H9 (cell line): ENCODE measurements around the gene TNPO3. TPM values are rescaled to one million over a fixed set of nuclear protein-coding genes. Genes with fewer than 3 reads are reported as not detected.

Experiments used
- DNase-seq: peaks from one replicate; pipeline ENCODE4 v3.0.0-alpha.2; 2017
- H2AFZ ChIP-seq: one replicate; pipeline ENCODE4 v1.6.1; 2013; ENCODE audit warnings: mild to moderate bottlenecking, low read length, control low read depth, moderate library complexity
- H2AK5ac ChIP-seq: 2 replicates; pipeline ENCODE4 v1.6.1; 2013; ENCODE audit warnings: low read length, control low read depth, mixed read lengths; ENCODE audit not compliant: insufficient read length
- H2BK120ac ChIP-seq: one replicate; pipeline ENCODE4 v1.6.1; 2013; ENCODE audit warnings: low read depth, mild to moderate bottlenecking, low read length, control low read depth, inconsistent platforms; ENCODE audit not compliant: poor library complexity, severe bottlenecking
- H2BK12ac ChIP-seq: 2 replicates; pipeline ENCODE4 v1.6.1; 2013; ENCODE audit warnings: low read length, control low read depth, mixed read lengths, low read depth; ENCODE audit not compliant: insufficient read length
- H2BK15ac ChIP-seq: 2 replicates; pipeline ENCODE4 v1.6.1; 2013; ENCODE audit warnings: low read depth, low read length, control low read depth
- H2BK20ac ChIP-seq: one replicate; pipeline ENCODE4 v1.6.1; 2013; ENCODE audit warnings: low read depth, mild to moderate bottlenecking, low read length, control low read depth, inconsistent platforms; ENCODE audit not compliant: poor library complexity, severe bottlenecking
- H2BK5ac ChIP-seq: 2 replicates; pipeline ENCODE4 v1.6.1; 2013; ENCODE audit warnings: low read length, control low read depth, mixed read lengths; ENCODE audit not compliant: insufficient read length
- H3K14ac ChIP-seq: 2 replicates; pipeline ENCODE4 v1.6.1; 2013; ENCODE audit warnings: low read length, control low read depth; ENCODE audit not compliant: insufficient read depth
- H3K18ac ChIP-seq: 2 replicates; pipeline ENCODE4 v1.6.1; 2013; ENCODE audit warnings: low read depth, mild to moderate bottlenecking, mixed read lengths, low read length, control low read depth; ENCODE audit not compliant: insufficient read length
- H3K23ac ChIP-seq: 2 replicates; pipeline ENCODE4 v1.6.1; 2013; ENCODE audit warnings: low read length, control low read depth, mixed read lengths, low read depth; ENCODE audit not compliant: insufficient read length
- H3K23me2 ChIP-seq: 2 replicates; pipeline ENCODE4 v1.6.1; 2013; ENCODE audit warnings: low read depth, mild to moderate bottlenecking, mixed read lengths, low read length, control low read depth; ENCODE audit not compliant: insufficient read length, poor library complexity, severe bottlenecking
- H3K27ac ChIP-seq: 2 replicates; pipeline ENCODE4 v1.5.1; 2013; ENCODE audit warnings: low read length, control low read depth, mixed read lengths, low read depth; ENCODE audit not compliant: insufficient read length
- H3K27me3 ChIP-seq: 2 replicates; pipeline ENCODE4 v1.6.1; 2013; ENCODE audit warnings: low read length, control low read depth, inconsistent platforms; ENCODE audit not compliant: insufficient read depth
- H3K4ac ChIP-seq: 2 replicates; pipeline ENCODE4 v1.6.1; 2013; ENCODE audit warnings: low read depth, mild to moderate bottlenecking, control low read depth, inconsistent platforms, low read length, moderate library complexity
- H3K4me1 ChIP-seq: 2 replicates; pipeline ENCODE4 v1.6.1; 2013; ENCODE audit warnings: low read length, control low read depth, inconsistent platforms; ENCODE audit not compliant: insufficient read depth
- H3K4me2 ChIP-seq: 2 replicates; pipeline ENCODE4 v1.6.1; 2013; ENCODE audit warnings: low read length, control low read depth, mixed read lengths; ENCODE audit not compliant: insufficient read length, insufficient read depth
- H3K56ac ChIP-seq: 2 replicates; pipeline ENCODE4 v1.6.1; 2013; ENCODE audit warnings: low read depth, mild to moderate bottlenecking, mixed read lengths, low read length, control low read depth; ENCODE audit not compliant: insufficient read length
- H3K79me1 ChIP-seq: 2 replicates; pipeline ENCODE4 v1.6.1; 2013; ENCODE audit warnings: low read depth, mild to moderate bottlenecking, moderate library complexity, low read length, control low read depth, inconsistent platforms; ENCODE audit not compliant: insufficient read depth, poor library complexity, severe bottlenecking
- H3K79me2 ChIP-seq: 2 replicates; pipeline ENCODE4 v1.6.1; 2013; ENCODE audit warnings: low read length, control low read depth, inconsistent platforms; ENCODE audit not compliant: insufficient read depth
- H3K9ac ChIP-seq: 2 replicates; pipeline ENCODE4 v1.6.1; 2013; ENCODE audit warnings: low read length, control low read depth, mixed read lengths; ENCODE audit not compliant: insufficient read length; ENCODE audit errors: extremely low read depth
- H3K9me3 ChIP-seq: one replicate; pipeline ENCODE4 v1.6.1; 2013; ENCODE audit warnings: low read depth, low read length, inconsistent platforms; ENCODE audit not compliant: control insufficient read depth
- H3T11ph ChIP-seq: one replicate; pipeline ENCODE4 v1.6.1; 2013; ENCODE audit warnings: mild to moderate bottlenecking, low read length, control low read depth, inconsistent platforms
- H4K20me1 ChIP-seq: one replicate; pipeline ENCODE4 v1.6.1; 2013; ENCODE audit not compliant: control insufficient read depth, insufficient read length, insufficient read depth
- H4K5ac ChIP-seq: 2 replicates; pipeline ENCODE4 v1.6.1; 2013; ENCODE audit warnings: low read depth, mild to moderate bottlenecking, mixed read lengths, low read length, control low read depth; ENCODE audit not compliant: insufficient read length
- H4K8ac ChIP-seq: replicated peaks from 2 replicates; pipeline ENCODE4 v1.6.1; 2013; ENCODE audit warnings: low read length, control low read depth, mixed read lengths, low read depth; ENCODE audit not compliant: insufficient read length
- H4K91ac ChIP-seq: 2 replicates; pipeline ENCODE4 v1.6.1; 2013; ENCODE audit warnings: low read depth, mild to moderate bottlenecking, moderate library complexity, mixed read lengths, low read length, control low read depth; ENCODE audit not compliant: insufficient read length
- H3K27ac Mint-ChIP-seq, 3 experiments: 2 replicates in 2 of 3; 3 replicates in 1 of 3; pipeline ENCODE4 v1.8.0; 2020 to 2021; ENCODE audit warnings: mixed read lengths in 3 of 3, mild to moderate bottlenecking in 1 of 3, moderate library complexity in 1 of 3
- H3K27me3 Mint-ChIP-seq: 2 replicates; pipeline ENCODE4 v1.8.0; 2021; ENCODE audit warnings: low read depth, mild to moderate bottlenecking, moderate library complexity, mixed read lengths
- H3K36me3 Mint-ChIP-seq, 3 experiments: 2 replicates in 2 of 3; 3 replicates in 1 of 3; pipeline ENCODE4 v1.8.0; 2020 to 2021; ENCODE audit warnings: low read depth in 3 of 3, mixed read lengths in 3 of 3; ENCODE audit not compliant: insufficient read depth in 1 of 3
- H3K4me1 Mint-ChIP-seq, 2 experiments: 2 replicates each; pipeline ENCODE4 v1.8.0; 2020; ENCODE audit warnings: mixed read lengths in 2 of 2
- H3K4me3 Mint-ChIP-seq, 2 experiments: 2 replicates in 1 of 2; 3 replicates in 1 of 2; pipeline ENCODE4 v1.8.0; 2020 to 2021; ENCODE audit warnings: mild to moderate bottlenecking in 2 of 2, mixed read lengths in 2 of 2, moderate library complexity in 1 of 2
- H3K9me3 Mint-ChIP-seq, 2 experiments: 2 replicates in 1 of 2; 3 replicates in 1 of 2; pipeline ENCODE4 v1.8.0; 2020; ENCODE audit warnings: mild to moderate bottlenecking in 2 of 2, mixed read lengths in 2 of 2, moderate library complexity in 1 of 2
- CTCF ChIP-seq: fragments of 200-600 bp; sonication (generic); conservative IDR thresholded peaks from 3 replicates; pipeline ENCODE4 v1.8.0; 2021; ENCODE audit warnings: antibody characterized with exemption, mild to moderate bottlenecking
- WGBS: extraction: QIAGEN DNeasy Blood & Tissue Kit; methylation state at CpG from one replicate; pipeline ENCODE4 v1.1.7; 2013; ENCODE audit warnings: missing lambda C conversion rate, low lambda C conversion rate, mixed read lengths; ENCODE audit not compliant: insufficient read length; ENCODE audit errors: extremely low coverage; 5-methylcytosine and 5-hydroxymethylcytosine counted together
- total RNA-seq: library from RNA; stranded (reverse); gene quantifications from 2 replicates; pipeline ENCODE4 v1.2.1, GENCODE V29; 2021

Gene TNPO3
- total RNA-seq, 1 experiment from 2014 or later: 90.1 TPM

DNA sequence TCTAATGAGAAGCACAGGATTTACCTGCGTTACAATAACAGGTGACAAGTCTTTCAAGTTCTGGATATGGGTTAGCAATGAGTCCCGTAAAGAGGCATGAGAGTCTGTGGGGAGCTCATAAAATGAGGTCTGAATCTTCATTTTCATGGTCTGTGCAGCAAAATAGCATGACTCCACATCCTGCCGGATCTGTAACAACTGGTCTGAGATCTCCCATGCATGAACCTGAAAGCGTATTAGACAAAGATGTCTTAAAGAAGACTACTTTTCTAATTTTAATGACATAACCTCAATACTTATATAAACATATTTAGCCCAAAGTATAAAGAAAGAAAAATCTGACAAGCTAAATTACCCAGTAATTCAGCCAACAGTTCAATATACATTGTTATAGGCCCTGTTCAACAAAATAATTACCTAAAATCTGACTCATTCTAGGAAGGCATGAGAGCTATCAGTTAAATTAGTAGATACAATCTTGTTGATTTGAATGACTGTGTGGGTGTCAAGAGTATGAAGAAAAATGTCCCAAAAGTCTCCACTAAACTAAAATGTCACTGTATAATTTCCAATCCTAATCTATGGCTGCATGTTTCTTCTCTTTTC is 36.9 kb downstream of the TNPO3 start:
- no peak for DNase-seq
- peaks cover 6% of the 10 kb centered on the region; the same call in 1 of the 2 replicates for H3K79me2 ChIP-seq
- WGBS: no CpG with 5 or more reads among the region's 4 CpGs

More for the DNA sequence above, 36.9 kb downstream of the TNPO3 start:
- no peak overlapping the region for H3K27ac ChIP-seq
- no peak overlapping the region for H2BK12ac ChIP-seq
- no peaks in the 10 kb centered on the region for H3K9me3 Mint-ChIP-seq
- H3K27me3 ChIP-seq: no peaks in the 10 kb centered on the region
- peaks cover 0 to 2% of the 10 kb centered on the region in 2 experiments; a peak in 1 of 4 replicates for H3K4me1 Mint-ChIP-seq
- H3K56ac ChIP-seq: no peak overlapping the region
- no peaks in the 10 kb centered on the region for H3K27me3 Mint-ChIP-seq
- H2BK20ac ChIP-seq: no peak overlapping the region
- no peaks in the 10 kb centered on the region for H3K23me2 ChIP-seq
- no peaks in the 10 kb centered on the region for H4K20me1 ChIP-seq
- no peaks in the 10 kb centered on the region for H3K4me1 ChIP-seq
- no peaks in the 10 kb centered on the region for H3K9me3 ChIP-seq
- no peak overlapping the region for H3K18ac ChIP-seq
- H3K79me1 ChIP-seq: peaks cover 8% of the 10 kb centered on the region
- no peak for TF ChIP-seq CTCF
- no peak overlapping the region for H4K91ac ChIP-seq
- H2BK5ac ChIP-seq: no peak overlapping the region
- no peak overlapping the region for H4K5ac ChIP-seq
- no peak overlapping the region for H3K14ac ChIP-seq
- no peak overlapping the region for H2BK15ac ChIP-seq
- peaks cover 14 to 43% (median 31%) of the 10 kb centered on the region in 3 experiments; a peak in 6 of 7 replicates for H3K36me3 Mint-ChIP-seq
- H3K23ac ChIP-seq: no peak overlapping the region
- no peak overlapping the region for H3T11ph ChIP-seq
- H3K27ac Mint-ChIP-seq: no peak overlapping the region
- no peak overlapping the region for H4K8ac ChIP-seq
- no peak overlapping the region for H3K4ac ChIP-seq
- no peak overlapping the region for H2AFZ ChIP-seq
- H2BK120ac ChIP-seq: no peak overlapping the region
- no peak overlapping the region for H2AK5ac ChIP-seq
- no peak overlapping the region for H3K4me3 Mint-ChIP-seq
- no peak overlapping the region for H3K4me2 ChIP-seq
- H3K9ac ChIP-seq: no peak overlapping the region
